Measurements from ENCODE around the gene COPRS. TPM values are rescaled to one million over a fixed set of nuclear protein-coding genes. Genes with fewer than 3 reads are reported as not detected.
"Not testable (repeated sequence)": the region's sequence is repeated elsewhere in the genome, so short reads cannot be mapped to it uniquely, and the experiment has no call there.

Gene COPRS
- total and polyA plus RNA-seq, 2 donors (not counting 1 experiment from before 2014, with no cell fraction given) = 12.6 to 17.1 TPM

- no peak overlapping the region for H3K27ac ChIP-seq (ENCODE audit: low read length in 2 of 2)
- no peak overlapping the region for H3K4me3 ChIP-seq (ENCODE audit: control extremely low read depth in 1 of 5, extremely low read depth in 1 of 5, insufficient read depth in 1 of 5, low read depth in 2 of 5, low read length in 4 of 5)
- Mint-ChIP-seq H3K27me3 (peaks cover 4% of the 10 kb centered on the region), H3K27ac (no peak overlapping the region), H3K4me1 (peaks cover 7% of the 10 kb centered on the region), H3K4me3 (no peak overlapping the region), H3K9me3 (ENCODE audit: insufficient read depth) (no peaks in the 10 kb centered on the region)
- no peaks in the 10 kb centered on the region for H3K36me3 ChIP-seq (replicated peaks in 1 of 2; ENCODE audit: control extremely low read depth in 1 of 2, control insufficient read depth in 1 of 2, extremely low read depth in 1 of 2, insufficient read depth in 2 of 2, low read length in 1 of 2)
- no peak for DNase-seq
- no peak for ATAC-seq (ENCODE audit: low read depth)
- 83% methylated on average over 1 of the region's 3 CpGs for WGBS (ENCODE audit: insufficient coverage)
- intact Hi-C loops (cut with micrococcal nuclease) = no loop called here
- H3K4me1 ChIP-seq (ENCODE audit: control insufficient read depth in 2 of 2, insufficient read depth in 2 of 2, low read length in 2 of 2) = peaks cover 4 to 6% of the 10 kb centered on the region in 2 donors
- no peak for TF ChIP-seq CTCF (IDR thresholded peaks at IDR 0.05)
- TF ChIP-seq EZH2 (IDR thresholded peaks at IDR 0.05; ENCODE audit: borderline replicate concordance, insufficient read depth, low read depth, low read length, poor library complexity, severe bottlenecking) = no peak
- H3K4me2 ChIP-seq (replicated peaks; ENCODE audit: low read depth, low read length, poor library complexity, severe bottlenecking) = no peak overlapping the region
- peaks cover 0 to 2% (median 0%) of the 10 kb centered on the region in 4 experiments for H3K27me3 ChIP-seq (replicated peaks in 1 of 4; ENCODE audit: control extremely low read depth in 1 of 4, control insufficient read depth in 3 of 4, insufficient read depth in 4 of 4, low read length in 3 of 4)
- CTCF ChIA-PET = interaction anchor here (1.7 kb wide), 1 partner anchor 13 kb away, joined by 4 read pairs; no protein-coding TSS in a partner anchor
- H3K9me3 ChIP-seq (ENCODE audit: control extremely low read depth in 1 of 3, control insufficient read depth in 2 of 3, insufficient read depth in 1 of 3, low read length in 2 of 3) = no peaks in the 10 kb centered on the region
- H2AFZ ChIP-seq (ENCODE audit: insufficient read depth, low read depth, low read length, poor library complexity, severe bottlenecking) = no peak overlapping the region
- H3K79me2 ChIP-seq (ENCODE audit: control insufficient read depth, insufficient read depth, low read length) = no peaks in the 10 kb centered on the region
- POLR2A ChIA-PET = no interaction called here
- no peak overlapping the region for H3K9ac ChIP-seq (ENCODE audit: low read length)
- H4K20me1 ChIP-seq (ENCODE audit: control insufficient read depth, insufficient read depth, low read length, poor library complexity, severe bottlenecking) = no peaks in the 10 kb centered on the region
Measured at GRCh38 chr17:31829649-31830048, 29.4 kb downstream of the COPRS start.

- H3K4me1 Mint-ChIP-seq; POLR2A ChIA-PET; H2AFZ ChIP-seq (ENCODE audit: insufficient read depth, low read depth, low read length, poor library complexity, severe bottlenecking); H3K9ac ChIP-seq (ENCODE audit: low read length); H3K4me3 ChIP-seq (ENCODE audit: control extremely low read depth in 1 of 5, extremely low read depth in 1 of 5, insufficient read depth in 1 of 5, low read depth in 2 of 5, low read length in 4 of 5); H4K20me1 ChIP-seq (ENCODE audit: control insufficient read depth, insufficient read depth, low read length, poor library complexity, severe bottlenecking); H3K36me3 ChIP-seq (replicated peaks in 1 of 2; ENCODE audit: control extremely low read depth in 1 of 2, control insufficient read depth in 1 of 2, extremely low read depth in 1 of 2, insufficient read depth in 2 of 2, low read length in 1 of 2); H3K9me3 Mint-ChIP-seq (ENCODE audit: insufficient read depth); DNase-seq; H3K79me2 ChIP-seq (ENCODE audit: control insufficient read depth, insufficient read depth, low read length); intact Hi-C loops (cut with micrococcal nuclease); H3K27ac ChIP-seq (ENCODE audit: low read length in 2 of 2); H3K27me3 ChIP-seq (replicated peaks in 1 of 4; ENCODE audit: control extremely low read depth in 1 of 4, control insufficient read depth in 3 of 4, insufficient read depth in 4 of 4, low read length in 3 of 4); H3K4me1 ChIP-seq (ENCODE audit: control insufficient read depth in 2 of 2, insufficient read depth in 2 of 2, low read length in 2 of 2); H3K27me3 Mint-ChIP-seq; H3K9me3 ChIP-seq (ENCODE audit: control extremely low read depth in 1 of 3, control insufficient read depth in 2 of 3, insufficient read depth in 1 of 3, low read length in 2 of 3); ATAC-seq (ENCODE audit: low read depth); H3K4me2 ChIP-seq (replicated peaks; ENCODE audit: low read depth, low read length, poor library complexity, severe bottlenecking); H3K4me3 Mint-ChIP-seq; H3K27ac Mint-ChIP-seq: not testable (repeated sequence)
- no CpG with 5 or more reads among the region's 4 CpGs for WGBS (ENCODE audit: insufficient coverage)
- CTCF ChIA-PET = interaction anchor here (1.7 kb wide), 1 partner anchor 13 kb away, joined by 4 read pairs; no protein-coding TSS in a partner anchor
Measured at GRCh38 chr17:31828955-31829354, 30.1 kb downstream of the COPRS start.
